ENCODE measurements around the gene ANXA8.

GRCh38 chr10:47442351-47442750 is 41.6 kb downstream of the ANXA8 start:
- TF ChIP-seq MAX (IDR thresholded peaks at IDR 0.05) (no peak), SP1 (IDR thresholded peaks at IDR 0.05) (no peak), CTCF (IDR thresholded peaks at IDR 0.05; ENCODE audit: low read depth, low read length, missing input control) (no peak)
